RWPE1 (cell line): ENCODE results near the gene ABTB1.

Experiments
- CTCF ChIA-PET: fragments of 350-600 bp; sonication (Branson Sonifier 250); formaldehyde crosslinking; extraction: SDS; loops from one replicate; lab custom pipeline; 2021; lab: Yijun Ruan, JAX
- POLR2A ChIA-PET: fragments of 400-600 bp; formaldehyde crosslinking; extraction: SDS; loops from one replicate; lab custom pipeline; 2020; ENCODE audit warnings: antibody characterized with exemption; ENCODE audit not compliant: low non-redundant PET; lab: Yijun Ruan, JAX
- DNase-seq: peaks from one replicate; pipeline ENCODE4 v3.0.0; 2012; ENCODE audit warnings: low spot score
- H3K27ac ChIP-seq: fragments of 450-650 bp; 2 replicates; pipeline ENCODE4 v1.5.1; 2017
- TF ChIP-seq, protein P1 (sequence below): fragments of 450-650 bp; conservative IDR thresholded peaks from 2 replicates; pipeline ENCODE4 v1.5.1; 2017; ENCODE audit warnings: low read depth, mild to moderate bottlenecking

ABTB1 gene

GRCh38 chr3:127675651-127676391, 3.1 kb downstream of the ABTB1 start:
- TF ChIP-seq, protein P1, sequence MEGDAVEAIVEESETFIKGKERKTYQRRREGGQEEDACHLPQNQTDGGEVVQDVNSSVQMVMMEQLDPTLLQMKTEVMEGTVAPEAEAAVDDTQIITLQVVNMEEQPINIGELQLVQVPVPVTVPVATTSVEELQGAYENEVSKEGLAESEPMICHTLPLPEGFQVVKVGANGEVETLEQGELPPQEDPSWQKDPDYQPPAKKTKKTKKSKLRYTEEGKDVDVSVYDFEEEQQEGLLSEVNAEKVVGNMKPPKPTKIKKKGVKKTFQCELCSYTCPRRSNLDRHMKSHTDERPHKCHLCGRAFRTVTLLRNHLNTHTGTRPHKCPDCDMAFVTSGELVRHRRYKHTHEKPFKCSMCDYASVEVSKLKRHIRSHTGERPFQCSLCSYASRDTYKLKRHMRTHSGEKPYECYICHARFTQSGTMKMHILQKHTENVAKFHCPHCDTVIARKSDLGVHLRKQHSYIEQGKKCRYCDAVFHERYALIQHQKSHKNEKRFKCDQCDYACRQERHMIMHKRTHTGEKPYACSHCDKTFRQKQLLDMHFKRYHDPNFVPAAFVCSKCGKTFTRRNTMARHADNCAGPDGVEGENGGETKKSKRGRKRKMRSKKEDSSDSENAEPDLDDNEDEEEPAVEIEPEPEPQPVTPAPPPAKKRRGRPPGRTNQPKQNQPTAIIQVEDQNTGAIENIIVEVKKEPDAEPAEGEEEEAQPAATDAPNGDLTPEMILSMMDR: no peak
- no peak for DNase-seq
- POLR2A ChIA-PET: interaction anchor here (0.7 kb wide), 1 partner anchor 141 kb away, joined by 6 read pairs; no protein-coding TSS in a partner anchor
- CTCF ChIA-PET: no interaction called here
- H3K27ac ChIP-seq: peak overlapping the region; percentile 21; the same call in 1 of the 2 replicates

GRCh38 chr3:127676456-127676855, 3.7 kb downstream of the ABTB1 start:
- ChIA-PET POLR2A (interaction anchor here (0.5 kb wide), 1 partner anchor 15 kb away, joined by 9 read pairs; no protein-coding TSS in a partner anchor), CTCF (interaction anchor here (0.6 kb wide), 1 partner anchor 42 kb away, joined by 3 read pairs; no protein-coding TSS in a partner anchor)
- DNase-seq: no peak
- H3K27ac ChIP-seq: peak overlapping the region; percentile 21; the same call in 1 of the 2 replicates
- TF ChIP-seq, protein P1: no peak

DNA sequence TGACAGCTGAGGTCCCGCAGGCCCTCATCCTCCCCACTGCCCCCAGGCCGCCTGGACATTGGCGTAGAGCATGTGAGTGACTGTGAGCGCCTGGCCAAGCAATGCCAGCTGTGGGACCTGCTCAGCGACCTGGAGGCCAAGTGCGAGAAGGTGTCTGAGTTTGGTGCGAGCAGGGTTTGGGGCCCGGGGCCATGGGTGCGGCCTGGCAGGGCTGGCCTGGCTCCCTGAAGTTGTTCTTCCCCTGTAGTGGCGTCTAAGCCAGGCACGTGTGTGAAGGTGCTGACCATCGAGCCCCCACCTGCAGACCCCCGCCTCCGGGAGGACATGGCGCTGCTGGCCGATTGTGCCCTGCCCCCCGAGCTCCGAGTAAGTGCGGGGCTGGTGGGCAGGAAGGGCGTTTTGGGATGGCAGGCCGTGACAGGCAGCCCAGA, 4.2 kb downstream of the ABTB1 start:
- TF ChIP-seq, protein P1: no peak
- DNase-seq: no peak
- H3K27ac ChIP-seq: peak overlapping the region; percentile 56
- CTCF ChIA-PET: interaction anchor here (0.6 kb wide), 1 partner anchor 42 kb away, joined by 3 read pairs; no protein-coding TSS in a partner anchor
- POLR2A ChIA-PET: interaction anchor here (0.5 kb wide), 1 partner anchor 15 kb away, joined by 9 read pairs; no protein-coding TSS in a partner anchor

- POLR2A ChIA-PET: no interaction called here
- no peak for DNase-seq
- CTCF ChIA-PET: no interaction called here
- TF ChIP-seq, protein P1: no peak
- H3K27ac ChIP-seq: peak overlapping the region; percentile 56
These were observed 5.0 kb downstream of the ABTB1 start for GRCh38 chr3:127677541-127678314.

GRCh38 chr3:127678315-127678599, 5.5 kb downstream of the ABTB1 start:
- ChIA-PET POLR2A (interaction anchor here (0.6 kb wide), 1 partner anchor 18 kb away, joined by 6 read pairs; no protein-coding TSS in a partner anchor), CTCF (no interaction called here)
- H3K27ac ChIP-seq: peak overlapping the region; percentile 56
- no peak for DNase-seq
- TF ChIP-seq, protein P1: no peak
